Measurements from ENCODE around the gene DNAJC12. TPM values are rescaled to one million over a fixed set of nuclear protein-coding genes. Genes with fewer than 3 reads are reported as not detected.

The DNAJC12 gene
- polyA plus RNA-seq, 1 of the 3 experiments (the other 2 are of a cell fraction): 7.9 TPM

DNA sequence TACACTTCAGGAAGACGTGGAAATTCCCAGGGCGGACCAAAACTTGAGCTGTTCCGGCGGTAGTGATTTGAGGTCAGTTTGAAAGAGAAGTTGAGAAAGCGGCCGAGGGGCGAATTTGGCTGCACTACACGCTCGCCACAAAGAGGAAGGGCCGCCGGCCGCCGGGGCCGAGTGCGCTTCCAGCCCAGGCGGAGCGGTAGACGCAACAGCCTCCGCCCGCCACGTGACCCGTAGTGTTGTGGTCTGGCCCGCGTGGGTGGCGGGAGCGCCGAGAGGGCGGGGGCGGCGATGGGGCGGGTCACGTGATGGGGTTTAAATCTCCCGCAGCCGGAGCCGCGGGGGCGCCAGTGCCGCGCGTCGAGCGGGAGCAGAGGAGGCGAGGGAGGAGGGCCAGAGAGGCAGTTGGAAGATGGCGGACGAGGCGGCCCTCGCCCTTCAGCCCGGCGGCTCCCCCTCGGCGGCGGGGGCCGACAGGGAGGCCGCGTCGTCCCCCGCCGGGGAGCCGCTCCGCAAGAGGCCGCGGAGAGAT, 46.4 kb upstream of the DNAJC12 start, which contains the start of gene SIRT1:
SIRT1 (plus strand) TSS at position 344 of the 529 bp plus-strand sequence; CDS start at position 410, 66 bp downstream.
- WGBS (ENCODE audit: low lambda C conversion rate): 0% methylated on average over 10 of the region's 62 CpGs
- no peaks in the 10 kb centered on the region; the same call in 1 of the 2 replicates for H4K20me1 ChIP-seq (ENCODE audit: insufficient read depth)
- H3K27me3 ChIP-seq (ENCODE audit: insufficient read depth): no peaks in the 10 kb centered on the region
- ChIA-PET POLR2A (interaction anchor here (1.1 to 1.4 kb wide), 3 partner anchors 29 to 447 kb away, joined by 3 to 7 read pairs (median 4); partner anchors contain the start of genes DNAJC12 and HNRNPH3), CTCF (interaction anchor here (0.5 to 1.9 kb wide), 6 partner anchors 8 to 449 kb away, joined by 3 to 7 read pairs (median 3); partner anchors contain the start of gene PBLD)
- no peaks in the 10 kb centered on the region; a peak in 1 of 4 replicates for H3K4me1 ChIP-seq (ENCODE audit: control insufficient read depth in 1 of 2, insufficient read depth in 2 of 2, low read depth in 1 of 2, low read length in 1 of 2)
- peaks cover 15% of the 10 kb centered on the region for H3F3A ChIP-seq (replicated peaks; ENCODE audit: insufficient read depth)
- H3K9ac ChIP-seq: peak within 1 kb of the TSS; percentile 75
- DNase-seq: peak; percentile 98
- H2AFZ ChIP-seq (ENCODE audit: low read depth): peak within 1 kb of the TSS; percentile 100
- peak within 1 kb of the TSS; percentile 78 for H3K4me2 ChIP-seq
- peak within 1 kb of the TSS; percentile 69 to 72 for H3K4me3 ChIP-seq (ENCODE audit: low read depth in 2 of 2, low read length in 1 of 2)
- H3K9me3 ChIP-seq: no peaks in the 10 kb centered on the region
- H3K36me3 ChIP-seq (replicated peaks in 1 of 2; ENCODE audit: control insufficient read depth in 1 of 2, insufficient read depth in 2 of 2, low read length in 1 of 2): peaks cover 24 to 27% of the 10 kb centered on the region in 2 experiments
- H3K27ac ChIP-seq (ENCODE audit: low read depth in 2 of 2, low read length in 1 of 2): peak within 1 kb of the TSS; percentile 86 to 93
- peaks cover 44% of the 10 kb centered on the region for H3K79me2 ChIP-seq (ENCODE audit: insufficient read depth)
- H3K9me2 ChIP-seq: no peaks in the 10 kb centered on the region
- peak; percentile 99 for TF ChIP-seq USF1 (IDR thresholded peaks at IDR 0.05; ENCODE audit: borderline replicate concordance, low read depth)
- no peak for TF ChIP-seq JUND (IDR thresholded peaks at IDR 0.05)
- no peak for TF ChIP-seq GATA2 (CRISPR knock-in tag; IDR thresholded peaks at IDR 0.05)
- no peak for TF ChIP-seq RFX5 (IDR thresholded peaks at IDR 0.05; ENCODE audit: low read length)
- TF ChIP-seq, protein P1, sequence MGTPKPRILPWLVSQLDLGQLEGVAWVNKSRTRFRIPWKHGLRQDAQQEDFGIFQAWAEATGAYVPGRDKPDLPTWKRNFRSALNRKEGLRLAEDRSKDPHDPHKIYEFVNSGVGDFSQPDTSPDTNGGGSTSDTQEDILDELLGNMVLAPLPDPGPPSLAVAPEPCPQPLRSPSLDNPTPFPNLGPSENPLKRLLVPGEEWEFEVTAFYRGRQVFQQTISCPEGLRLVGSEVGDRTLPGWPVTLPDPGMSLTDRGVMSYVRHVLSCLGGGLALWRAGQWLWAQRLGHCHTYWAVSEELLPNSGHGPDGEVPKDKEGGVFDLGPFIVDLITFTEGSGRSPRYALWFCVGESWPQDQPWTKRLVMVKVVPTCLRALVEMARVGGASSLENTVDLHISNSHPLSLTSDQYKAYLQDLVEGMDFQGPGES (IDR thresholded peaks at IDR 0.05; ENCODE audit: low read depth, low read length): no peak
- TF ChIP-seq RXRA (IDR thresholded peaks at IDR 0.05; ENCODE audit: borderline replicate concordance, low read depth): no peak; the same call in 1 of the 2 replicates
- no peak for TF ChIP-seq CTCF (IDR thresholded peaks at IDR 0.05)
- TF ChIP-seq SIN3A (IDR thresholded peaks at IDR 0.05; ENCODE audit: borderline replicate concordance, low read depth, low read length): peak; percentile 94
- TF ChIP-seq EP300 (IDR thresholded peaks at IDR 0.05; ENCODE audit: borderline replicate concordance in 1 of 2, low read depth in 1 of 2, low read length in 1 of 2): peak in 1 of 2 experiments; percentile 14; a peak in 1 of 4 replicates
- no peak for TF ChIP-seq FOSL2 (IDR thresholded peaks at IDR 0.05; ENCODE audit: borderline replicate concordance, low read depth)
- no peak; the same call in 1 of the 2 replicates for TF ChIP-seq TCF12 (IDR thresholded peaks at IDR 0.05)
- TF ChIP-seq, protein P2, sequence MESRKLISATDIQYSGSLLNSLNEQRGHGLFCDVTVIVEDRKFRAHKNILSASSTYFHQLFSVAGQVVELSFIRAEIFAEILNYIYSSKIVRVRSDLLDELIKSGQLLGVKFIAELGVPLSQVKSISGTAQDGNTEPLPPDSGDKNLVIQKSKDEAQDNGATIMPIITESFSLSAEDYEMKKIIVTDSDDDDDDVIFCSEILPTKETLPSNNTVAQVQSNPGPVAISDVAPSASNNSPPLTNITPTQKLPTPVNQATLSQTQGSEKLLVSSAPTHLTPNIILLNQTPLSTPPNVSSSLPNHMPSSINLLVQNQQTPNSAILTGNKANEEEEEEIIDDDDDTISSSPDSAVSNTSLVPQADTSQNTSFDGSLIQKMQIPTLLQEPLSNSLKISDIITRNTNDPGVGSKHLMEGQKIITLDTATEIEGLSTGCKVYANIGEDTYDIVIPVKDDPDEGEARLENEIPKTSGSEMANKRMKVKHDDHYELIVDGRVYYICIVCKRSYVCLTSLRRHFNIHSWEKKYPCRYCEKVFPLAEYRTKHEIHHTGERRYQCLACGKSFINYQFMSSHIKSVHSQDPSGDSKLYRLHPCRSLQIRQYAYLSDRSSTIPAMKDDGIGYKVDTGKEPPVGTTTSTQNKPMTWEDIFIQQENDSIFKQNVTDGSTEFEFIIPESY (IDR thresholded peaks at IDR 0.05; ENCODE audit: borderline replicate concordance, low read depth): no peak
- TF ChIP-seq ELF1 (IDR thresholded peaks at IDR 0.05): no peak
- TF ChIP-seq RCOR1 (IDR thresholded peaks at IDR 0.05; ENCODE audit: low read length): no peak
- TF ChIP-seq RAD21 (IDR thresholded peaks at IDR 0.05; ENCODE audit: low read length): no peak
- no peak for TF ChIP-seq PBX3 (IDR thresholded peaks at IDR 0.05)
- peak; percentile 84 for TF ChIP-seq YY1 (IDR thresholded peaks at IDR 0.05; ENCODE audit: low read depth)
- TF ChIP-seq MAX (IDR thresholded peaks at IDR 0.05; ENCODE audit: low read depth): peak; percentile 97
- peak; percentile 95 for TF ChIP-seq POLR2AphosphoS5 (IDR thresholded peaks at IDR 0.05; ENCODE audit: low read depth, low read length)
- TF ChIP-seq FOXM1 (IDR thresholded peaks at IDR 0.05; ENCODE audit: low read depth): no peak
- TF ChIP-seq MXI1 (IDR thresholded peaks at IDR 0.05; ENCODE audit: low read depth, low read length): peak; percentile 96
- no peak for TF ChIP-seq SMC3 (IDR thresholded peaks at IDR 0.05; ENCODE audit: low read depth, low read length)
- peak; percentile 61; the same call in 1 of the 2 replicates for TF ChIP-seq REST (IDR thresholded peaks at IDR 0.05; ENCODE audit: low read depth, low read length)
